GM12878 (cell line): ENCODE results near the gene RPL27A. TPM values are rescaled to one million over a fixed set of nuclear protein-coding genes. Genes with fewer than 3 reads are reported as not detected.

Experiments
- ATAC-seq: fragments of 200-7000 bp; cut with Tn5 transposase; 3 replicates; pipeline ENCODE4 v1.9.1; 2020; ENCODE audit warnings: mild to moderate bottlenecking, moderate library complexity
- BruUV-seq: library from RNA; stranded (reverse); fragments of 400-500 nt; replicated peaks from 2 replicates; lab custom pipeline; 2021; lab: Mats Ljungman, UMichigan
- CTCF ChIA-PET: fragments of 300-600 bp; sonication (Branson Sonifier 250); formaldehyde crosslinking; extraction: SDS; loops from one replicate; lab custom pipeline; 2021; ENCODE audit warnings: inconsistent platforms; lab: Yijun Ruan, JAX
- POLR2A ChIA-PET: fragments of 350-600 bp; formaldehyde crosslinking; extraction: SDS; loops from one replicate; lab custom pipeline; 2021; ENCODE audit warnings: inconsistent platforms; lab: Charles Lee
- RAD21 ChIA-PET: fragments of 300-600 bp; sonication (Branson Sonifier 250); formaldehyde crosslinking; loops from one replicate; lab custom pipeline; 2023; ENCODE audit warnings: antibody characterized with exemption; ENCODE audit not compliant: unreplicated experiment; lab: Charles Lee
- SMC1A ChIA-PET: fragments of 300-600 bp; sonication (Branson Sonifier 250); formaldehyde crosslinking; loops from one replicate; lab custom pipeline; 2023; ENCODE audit not compliant: unreplicated experiment, uncharacterized antibody; lab: Charles Lee
- DNase-seq: peaks from one replicate; pipeline ENCODE4 v3.0.0-alpha.2; 2011; ENCODE audit warnings: low read depth, low spot score
- FAIRE-seq: peaks from 3 replicates; lab custom pipeline; 2011; peaks lifted over from hg19 to GRCh38; lab: Jason Lieb, UNC
- H2AFZ ChIP-seq: 2 replicates; pipeline ENCODE4 v1.6.0; 2011; ENCODE audit warnings: low read depth, low read length, control low read depth; ENCODE audit not compliant: control insufficient read depth
- H3K27ac ChIP-seq: 2 replicates; pipeline ENCODE4 v1.5.1; 2011; ENCODE audit warnings: control low read depth; ENCODE audit not compliant: control insufficient read depth, insufficient read depth
- H3K27me3 ChIP-seq, 2 experiments: replicated peaks in 1 of 2; 2 replicates each; pipeline versions ENCODE4 v1.6.0 to v1.6.1; 2011; ENCODE audit warnings: low read length in 1 of 2; ENCODE audit not compliant: control insufficient read depth in 2 of 2, insufficient read depth in 2 of 2
- H3K36me3 ChIP-seq, 2 experiments: 2 replicates each; pipeline ENCODE4 v1.5.1; 2011; ENCODE audit warnings: low read length in 1 of 2; ENCODE audit not compliant: control insufficient read depth in 2 of 2, insufficient read depth in 2 of 2
- H3K4me1 ChIP-seq: 2 replicates; pipeline ENCODE4 v1.6.1; 2011; ENCODE audit warnings: mild to moderate bottlenecking, low read length, moderate library complexity, mixed read lengths; ENCODE audit not compliant: control insufficient read depth, insufficient read depth
- H3K4me2 ChIP-seq: 2 replicates; pipeline ENCODE4 v1.6.0; 2011; ENCODE audit warnings: control low read depth; ENCODE audit not compliant: control insufficient read depth, insufficient read depth
- H3K4me3 ChIP-seq: fragments of 200-600 bp; sonication (generic); 2 replicates; pipeline ENCODE4 v1.5.1; 2016
- H3K79me2 ChIP-seq: 2 replicates; pipeline ENCODE4 v1.6.0; 2011; ENCODE audit warnings: low read length; ENCODE audit not compliant: control insufficient read depth, insufficient read depth
- H3K9ac ChIP-seq: 2 replicates; pipeline ENCODE4 v1.8.0; 2011; ENCODE audit warnings: low read length, control low read depth, mixed read lengths; ENCODE audit not compliant: control insufficient read depth, insufficient read depth
- H3K9me3 ChIP-seq: replicated peaks from 3 replicates; pipeline ENCODE4 v1.5.1; 2011; ENCODE audit warnings: mild to moderate bottlenecking, low read length; ENCODE audit not compliant: control insufficient read depth, insufficient read depth
- H4K20me1 ChIP-seq: 2 replicates; pipeline ENCODE4 v1.6.0; 2011; ENCODE audit not compliant: control insufficient read depth, insufficient read depth
- ATF7 ChIP-seq: fragments of 450-650 bp; IDR thresholded peaks from 2 replicates; pipeline ENCODE4 v1.6.1; 2016; ENCODE audit warnings: low read depth, mild to moderate bottlenecking
- BMI1 ChIP-seq: fragments of 450-650 bp; IDR thresholded peaks from 2 replicates; pipeline ENCODE4 v1.6.1; 2016; ENCODE audit warnings: mild to moderate bottlenecking, moderate library complexity, borderline replicate concordance
- E4F1 ChIP-seq: fragments of 450-650 bp; IDR thresholded peaks from 2 replicates; pipeline ENCODE4 v1.6.1; 2018; ENCODE audit warnings: borderline replicate concordance, mild to moderate bottlenecking; ENCODE audit not compliant: partially characterized antibody
- ETV6 ChIP-seq, 2 experiments: fragments of 450-650 bp in 1 of 2; IDR thresholded peaks in 1 of 2; conservative IDR thresholded peaks in 1 of 2; 2 replicates each; pipeline ENCODE4 v1.6.1; 2014; ENCODE audit warnings: antibody characterized with exemption in 1 of 2, borderline replicate concordance in 1 of 2, low read depth in 1 of 2, mild to moderate bottlenecking in 1 of 2, moderate library complexity in 1 of 2
- FOS ChIP-seq: IDR thresholded peaks from 3 replicates; pipeline ENCODE4 v1.6.1; 2011; ENCODE audit warnings: borderline replicate concordance; ENCODE audit not compliant: insufficient read length; ENCODE audit errors: extremely low read depth
- GATAD2B ChIP-seq: fragments of 450-650 bp; conservative IDR thresholded peaks from 2 replicates; pipeline ENCODE4 v1.6.1; 2017; ENCODE audit warnings: low read depth, mild to moderate bottlenecking, moderate library complexity
- LARP7 ChIP-seq: fragments of 450-650 bp; IDR thresholded peaks from 2 replicates; pipeline ENCODE4 v1.6.1; 2017; ENCODE audit warnings: mild to moderate bottlenecking
- MEF2A ChIP-seq: IDR thresholded peaks from 2 replicates; pipeline ENCODE4 v1.6.1; 2011; ENCODE audit warnings: low read depth, mild to moderate bottlenecking, low read length, moderate library complexity; ENCODE audit not compliant: insufficient read depth
- PAX5 ChIP-seq: IDR thresholded peaks from 2 replicates; pipeline ENCODE4 v1.6.1; 2011; ENCODE audit warnings: low read depth, low read length, borderline replicate concordance
- POLR2AphosphoS5 ChIP-seq: IDR thresholded peaks from 2 replicates; pipeline ENCODE4 v1.6.1; 2011; ENCODE audit warnings: mild to moderate bottlenecking, low read length, inconsistent platforms
- TCF3 ChIP-seq: IDR thresholded peaks from 2 replicates; pipeline ENCODE4 v1.6.1; 2012; ENCODE audit warnings: low read depth, mild to moderate bottlenecking, low read length, borderline replicate concordance; ENCODE audit not compliant: insufficient read depth
- USF2 ChIP-seq: IDR thresholded peaks from 2 replicates; pipeline ENCODE4 v1.6.1; 2011; ENCODE audit warnings: low read depth, low read length, improper control_type of control experiment, borderline replicate concordance
- ZNF24 ChIP-seq: fragments of 450-650 bp; IDR thresholded peaks from 2 replicates; pipeline ENCODE4 v1.6.1; 2017; ENCODE audit warnings: antibody characterized with exemption, mild to moderate bottlenecking
- ZNF592 ChIP-seq: fragments of 450-650 bp; IDR thresholded peaks from 2 replicates; pipeline ENCODE4 v1.6.1; 2017; ENCODE audit warnings: mild to moderate bottlenecking, moderate library complexity
- WGBS: methylation state at CpG from one replicate; pipeline ENCODE4 v1.1.6; 2016; ENCODE audit warnings: low lambda C conversion rate; ENCODE audit not compliant: insufficient replicate concordance, insufficient coverage; ENCODE audit errors: missing lambda C conversion rate; 5-methylcytosine and 5-hydroxymethylcytosine counted together
- in situ Hi-C: fragments of 300-500 bp; cut with MboI; formaldehyde crosslinking; loops from 9 replicates; pipeline ENCODE4 v1.14.3; 2018; ENCODE audit warnings: mixed read lengths
- intact Hi-C: fragments of 100-400 bp; cut with micrococcal nuclease; formaldehyde crosslinking; loops from one replicate; pipeline ENCODE4 v1.14.2; 2022; ENCODE audit not compliant: unreplicated experiment
- polyA plus RNA-seq, 11 experiments: library from polyadenylated mRNA; depleted of rRNA in 4 of 11; unstranded in 6 of 11; stranded (reverse) in 5 of 11; fragments of >200 nt; fragmentation: Nextera tagmentation in 4 of 11; fragmentation: Illumina TruSeq in 1 of 11; extraction: Ambion mirVana in 4 of 11; extraction: Trizol in 1 of 11; gene quantifications; 1 replicate in 1 of 11; 2 replicates in 10 of 11; pipeline versions ENCODE4 v1.2.1 to v1.2.3, GENCODE V29; 2011 to 2016; ENCODE audit warnings: inconsistent platforms in 2 of 11, missing spikeins in 2 of 11, low read depth in 1 of 11
- total RNA-seq, 4 experiments: library from RNA; depleted of rRNA in 3 of 4; stranded (reverse); fragments of >200 nt in 3 of 4; fragmentation: Illumina TruSeq in 1 of 4; extraction: Trizol in 1 of 4; gene quantifications; 2 replicates each; pipeline versions ENCODE4 v1.2.1 to v1.2.3, GENCODE V29; 2013 to 2021

The RPL27A gene
- total and polyA plus RNA-seq, 10 of the 15 experiments (the other 5 are each of a cell fraction or from before 2014, with no cell fraction given), result 978 to 4,776 (median 1,959) TPM

GRCh38 chr11:8685820-8686219, 3.2 kb downstream of the RPL27A start (continued):
- no peak for TF ChIP-seq MEF2A

- H3K27me3 ChIP-seq, result no peaks in the 10 kb centered on the region
- intact Hi-C loops, result loop anchor here (5.0 to 10.0 kb wide), 3 partner anchors 152 to 381 kb away; partner anchors contain the start of gene AKIP1
- no peak for FAIRE-seq
- peaks cover 31% of the 10 kb centered on the region for H3K4me1 ChIP-seq
- ChIA-PET POLR2A (no interaction called here), CTCF (interaction anchor here (1.6 kb wide), 1 partner anchor 273 kb away, joined by 7 read pairs; no protein-coding TSS in a partner anchor), SMC1A (no interaction called here), RAD21 (interaction anchor here (1.5 kb wide), 1 partner anchor 273 kb away, joined by 7 read pairs; no protein-coding TSS in a partner anchor)
- H4K20me1 ChIP-seq, result peaks cover 5% of the 10 kb centered on the region; the same call in 1 of the 2 replicates
- 0 out of 2 replicates have a peak overlapping the region, but pooled peaks have one; percentile 10 for H3K9ac ChIP-seq
- H2AFZ ChIP-seq, result no peak overlapping the region
- H3K4me2 ChIP-seq, result peak overlapping the region; percentile 52
- no peak for ATAC-seq
- peak overlapping the region; percentile 88; the same call in 1 of the 2 replicates for H3K4me3 ChIP-seq
- H3K36me3 ChIP-seq, result peaks cover 8 to 23% of the 10 kb centered on the region in 2 experiments
- no peak for DNase-seq
- no TSS peak for BruUV-seq
- peaks cover 68% of the 10 kb centered on the region for H3K79me2 ChIP-seq
- H3K9me3 ChIP-seq, result no peaks in the 10 kb centered on the region
- in situ Hi-C loops, result no loop called here
- 72% methylated on average over 7 of the region's 7 CpGs for WGBS
- no peak overlapping the region; the same call in 1 of the 2 replicates for H3K27ac ChIP-seq
- TF ChIP-seq ETV6 (conservative IDR thresholded peaks at IDR 0.05 in 1 of 2, IDR thresholded peaks at IDR 0.05 in 1 of 2; ENCODE audit: borderline replicate concordance in 1 of 2, low read depth in 1 of 2), result no peak
- TF ChIP-seq ATF7, result no peak
- TF ChIP-seq PAX5, result no peak
- no peak for TF ChIP-seq BMI1
- TF ChIP-seq POLR2AphosphoS5, result no peak
- no peak for TF ChIP-seq TCF3
- no peak for TF ChIP-seq ZNF592
- no peak for TF ChIP-seq USF2
- no peak for TF ChIP-seq FOS
- TF ChIP-seq ZNF24, result no peak
- no peak for TF ChIP-seq LARP7
- TF ChIP-seq GATAD2B, result no peak
- TF ChIP-seq E4F1, result no peak
Observed at GRCh38 chr11:8686325-8686724, 3.7 kb downstream of the RPL27A start.
